Spleen (tissue), 13 donors: ENCODE measurements around the gene SLC35G2. TPM values are rescaled to one million over a fixed set of nuclear protein-coding genes. Genes with fewer than 3 reads are reported as not detected.

ENCODE experiments used
- DNase-seq: peaks from one replicate; pipeline ENCODE4 v3.0.0-alpha.2; 2020
- H3K27ac ChIP-seq, 8 donors: fragments of 200-600 bp; sonication (generic) in 7 of 8; 1 replicate in 4 of 8; 2 replicates in 4 of 8; pipeline versions ENCODE4 v1.5.0 to v1.8.0; 2016 to 2021; ENCODE audit warnings: inconsistent platforms in 4 of 8, mild to moderate bottlenecking in 4 of 8, moderate library complexity in 1 of 8
- H3K27me3 ChIP-seq, 7 donors: fragments of 200-600 bp; sonication (generic) in 6 of 7; replicated peaks in 1 of 7; 1 replicate in 4 of 7; 2 replicates in 3 of 7; pipeline versions ENCODE4 v1.5.0 to v1.8.0; 2016 to 2021; ENCODE audit warnings: inconsistent platforms in 3 of 7, mild to moderate bottlenecking in 1 of 7
- H3K36me3 ChIP-seq, 6 donors: fragments of 200-600 bp; sonication (generic) in 5 of 6; 1 replicate in 4 of 6; 2 replicates in 2 of 6; pipeline versions ENCODE4 v1.5.0 to v1.8.0; 2016 to 2021; ENCODE audit warnings: inconsistent platforms in 2 of 6
- H3K4me1 ChIP-seq, 6 donors: fragments of 200-600 bp; sonication (generic) in 5 of 6; 1 replicate in 3 of 6; 2 replicates in 3 of 6; pipeline versions ENCODE4 v1.5.0 to v1.8.0; 2016 to 2021; ENCODE audit warnings: inconsistent platforms in 3 of 6
- H3K4me3 ChIP-seq, 8 donors: fragments of 200-600 bp; sonication (generic) in 7 of 8; 1 replicate in 4 of 8; 2 replicates in 4 of 8; pipeline versions ENCODE4 v1.5.0 to v1.8.0; 2016 to 2021; ENCODE audit warnings: inconsistent platforms in 4 of 8, mild to moderate bottlenecking in 4 of 8, moderate library complexity in 2 of 8
- H3K9me3 ChIP-seq, 8 donors: fragments of 200-600 bp; sonication (generic) in 7 of 8; 1 replicate in 4 of 8; 2 replicates in 4 of 8; pipeline versions ENCODE4 v1.5.0 to v1.8.0; 2016 to 2021; ENCODE audit warnings: inconsistent platforms in 4 of 8
- POLR2A ChIP-seq, 3 donors: fragments of 450-650 bp; IDR thresholded peaks; one replicate each; pipeline ENCODE4 v1.5.1; 2017; ENCODE audit warnings: antibody characterized with exemption in 3 of 3, mild to moderate bottlenecking in 1 of 3
- POLR2AphosphoS5 ChIP-seq, 3 donors: sonication (generic); formaldehyde crosslinking; IDR thresholded peaks; one replicate each; pipeline ENCODE4 v1.5.1; 2017; ENCODE audit warnings: antibody characterized with exemption in 3 of 3
- WGBS, 5 donors: extraction: QIAGEN DNeasy Blood & Tissue Kit in 3 of 5; methylation state at CpG; one replicate each; pipeline versions ENCODE4 v1.1.5 to v1.1.7; 2013 to 2018; 5-methylcytosine and 5-hydroxymethylcytosine counted together
- intact Hi-C: fragments of 100-400 bp; cut with DNase I; formaldehyde crosslinking; loops from one replicate; pipeline ENCODE4 v1.15.0; 2023; ENCODE audit warnings: low total_unique reads
- long read RNA-seq, 2 donors: transcript quantifications; one replicate each; lab custom pipeline, GENCODE V29; 2026
- polyA plus RNA-seq, 3 donors: library from polyadenylated mRNA; stranded (reverse); fragments of 200-250 nt; gene quantifications; one replicate each; pipeline ENCODE4 v1.2.1, GENCODE V29; 2013
- total RNA-seq, 7 donors: library from RNA; depleted of rRNA in 3 of 7; stranded (reverse); fragments of >200 nt in 3 of 7; fragmentation: NEBNext Ultra II Directional in 4 of 7; extraction: Animal tissue kit (Norgen Biotek cat#: 25700) in 4 of 7; gene quantifications; one replicate each; pipeline versions ENCODE4 v1.1.0 to v1.2.1, GENCODE V29; 2016 to 2021
- TF ChIP-seq, protein P1 (sequence below), 11 experiments: fragments of 200-600 bp in 7 of 11; fragments of 450-650 bp in 4 of 11; sonication (generic) in 4 of 11; IDR thresholded peaks in 8 of 11; conservative IDR thresholded peaks in 3 of 11; 1 replicate in 7 of 11; 2 replicates in 4 of 11; pipeline versions ENCODE4 v1.4.0 to v1.8.0; 2016 to 2021; ENCODE audit warnings: antibody characterized with exemption in 11 of 11, inconsistent platforms in 4 of 11, mild to moderate bottlenecking in 1 of 11
- donor health status: healthy with polysubstance abuse.
- donor health status: DM: no; HTN: no; CAD: no; lungs with moderate emphysema.
- donor health status: DM: no; HTN: no; CAD: no.
- donor health status: Bipolar disorder and iron deficiency.
- donor health status: healthy.
- donor health status: DM: no; HTN: no; CAD: no.
- donor health status: DM: yes; HTN: yes; CAD: no.

Gene SLC35G2
- total RNA-seq (1 to 10 TPM; 2.8 to 7.7 (median 4.1) TPM), polyA plus RNA-seq (1 to 10 TPM; 1.1 to 2.1 (median 1.6) TPM)
- long read RNA-seq, donor 1, partial matches to known transcripts: 0 of 1 reads
- long read RNA-seq, donor 1, other reads (novel, unspliced or antisense): 0 of 1 reads
- long read RNA-seq, donor 2, partial matches to known transcripts: 0 of 15 reads
- long read RNA-seq, donor 2, other reads (novel, unspliced or antisense): 13 of 15 reads

DNA sequence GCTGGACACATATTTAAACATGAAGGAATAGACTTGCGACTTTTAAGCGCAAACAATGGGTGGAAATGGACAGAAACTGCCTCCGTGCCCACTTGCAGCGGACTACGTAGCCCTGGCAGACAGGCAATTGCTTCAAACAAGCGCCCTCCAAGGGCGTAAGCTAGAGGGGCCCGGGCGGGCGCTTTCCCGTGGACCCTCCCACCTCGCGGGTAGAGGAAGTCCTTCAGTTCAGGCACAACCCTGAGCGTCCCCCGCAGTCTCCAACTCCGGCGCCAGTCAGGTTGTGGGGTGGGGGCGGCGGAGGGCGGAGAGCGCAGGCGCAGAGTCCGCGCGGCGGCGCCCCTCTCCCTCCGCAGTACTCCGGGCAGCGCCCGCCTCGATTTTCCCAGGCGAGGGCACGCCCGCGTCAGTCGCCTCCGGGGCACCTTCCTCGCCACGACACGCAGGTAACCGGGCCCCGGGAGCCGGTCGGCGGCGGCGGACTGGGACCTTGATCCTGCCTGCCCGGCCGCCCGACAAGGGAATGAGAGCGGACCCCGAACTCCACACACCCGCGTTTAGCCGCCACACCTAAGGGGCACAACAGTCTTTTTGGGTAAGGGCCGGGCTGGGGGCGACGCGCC lies at the start of gene SLC35G2:
Gene SLC35G2 (plus strand): TSS at position 358 of the 623 bp plus-strand sequence. CDS start 35,335 bp downstream, outside the sequence.
- Histone ChIP-seq H3K27me3 (peaks cover 0 to 36% (median 23%) of the 10 kb centered on the region in 7 donors), H3K9me3 (peaks cover 0 to 14% (median 7%) of the 10 kb centered on the region in 8 donors), H3K36me3 (no peaks in the 10 kb centered on the region), H3K4me1 (peaks cover 3 to 28% (median 23%) of the 10 kb centered on the region in 6 donors), H3K27ac (peak within 1 kb of the TSS; percentile 51 to 82 (median 68)), H3K4me3 (peak within 1 kb of the TSS; percentile 48 to 82 (median 56))
- DNase-seq: peak; percentile 83
- WGBS, 5 donors: 0 to 3% (median 1%) methylated on average over 14 to 60 of the region's 60 CpGs
- TF ChIP-seq POLR2AphosphoS5 (IDR thresholded peaks at IDR 0.05): peak; percentile 21 to 74 (median 71)
- TF ChIP-seq, protein P1, sequence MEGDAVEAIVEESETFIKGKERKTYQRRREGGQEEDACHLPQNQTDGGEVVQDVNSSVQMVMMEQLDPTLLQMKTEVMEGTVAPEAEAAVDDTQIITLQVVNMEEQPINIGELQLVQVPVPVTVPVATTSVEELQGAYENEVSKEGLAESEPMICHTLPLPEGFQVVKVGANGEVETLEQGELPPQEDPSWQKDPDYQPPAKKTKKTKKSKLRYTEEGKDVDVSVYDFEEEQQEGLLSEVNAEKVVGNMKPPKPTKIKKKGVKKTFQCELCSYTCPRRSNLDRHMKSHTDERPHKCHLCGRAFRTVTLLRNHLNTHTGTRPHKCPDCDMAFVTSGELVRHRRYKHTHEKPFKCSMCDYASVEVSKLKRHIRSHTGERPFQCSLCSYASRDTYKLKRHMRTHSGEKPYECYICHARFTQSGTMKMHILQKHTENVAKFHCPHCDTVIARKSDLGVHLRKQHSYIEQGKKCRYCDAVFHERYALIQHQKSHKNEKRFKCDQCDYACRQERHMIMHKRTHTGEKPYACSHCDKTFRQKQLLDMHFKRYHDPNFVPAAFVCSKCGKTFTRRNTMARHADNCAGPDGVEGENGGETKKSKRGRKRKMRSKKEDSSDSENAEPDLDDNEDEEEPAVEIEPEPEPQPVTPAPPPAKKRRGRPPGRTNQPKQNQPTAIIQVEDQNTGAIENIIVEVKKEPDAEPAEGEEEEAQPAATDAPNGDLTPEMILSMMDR (IDR thresholded peaks at IDR 0.05 in 8 of 11, conservative IDR thresholded peaks at IDR 0.05 in 3 of 11): no peak
- intact Hi-C loops: no loop called here

DNA sequence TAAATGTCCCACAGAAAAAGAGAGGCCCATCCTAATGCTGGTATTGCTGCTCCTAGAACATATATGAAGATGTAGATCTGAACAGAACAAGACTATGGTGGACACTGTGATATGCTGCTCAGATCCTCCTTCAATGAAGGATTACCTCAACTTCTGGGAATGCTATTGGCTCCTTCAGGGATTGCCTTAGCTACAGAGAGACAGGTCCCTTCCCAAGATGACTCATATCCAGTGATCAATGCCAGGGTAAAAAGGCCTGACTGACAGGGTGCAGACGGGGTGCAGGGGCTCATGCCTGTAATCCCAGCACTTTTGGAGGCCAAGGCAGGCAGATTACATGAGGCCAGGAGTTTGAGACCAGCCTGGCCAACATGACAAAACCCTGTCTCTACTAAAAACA lies 46.2 kb upstream of the SLC35G2 start:
- no peaks in the 10 kb centered on the region for H3K4me1 ChIP-seq
- no peaks in the 10 kb centered on the region for H3K9me3 ChIP-seq
- H3K36me3 ChIP-seq: no peaks in the 10 kb centered on the region
- no peaks in the 10 kb centered on the region for H3K27me3 ChIP-seq
- DNase-seq: no peak
- intact Hi-C loops: no loop called here
- no peak overlapping the region for H3K4me3 ChIP-seq
- TF ChIP-seq POLR2AphosphoS5 (IDR thresholded peaks at IDR 0.05): no peak
- TF ChIP-seq, protein P1 (IDR thresholded peaks at IDR 0.05 in 8 of 11, conservative IDR thresholded peaks at IDR 0.05 in 3 of 11): no peak
- H3K27ac ChIP-seq: no peak overlapping the region
- 70 to 100% (median 89%) methylated on average over 1 of the region's 1 CpG for WGBS, 5 donors

DNA sequence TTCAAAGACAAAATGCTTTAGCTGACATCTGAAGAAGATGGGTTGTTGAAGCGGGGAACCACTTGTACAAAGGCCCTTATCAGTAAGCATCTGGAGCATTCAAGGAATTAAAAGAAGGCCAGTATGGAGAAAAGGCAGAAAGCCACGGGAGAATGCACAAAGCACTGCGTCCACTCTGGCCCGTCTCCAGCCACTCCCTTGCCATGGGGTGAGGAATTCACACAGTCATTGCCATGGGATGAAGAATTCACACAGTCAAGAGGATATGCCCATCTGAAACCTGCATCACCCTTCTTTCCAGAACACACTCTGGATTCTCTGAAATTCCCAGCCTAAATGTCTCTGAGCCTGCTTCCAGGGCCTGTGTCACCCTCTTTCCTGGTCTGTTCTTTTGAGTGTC lies 40.1 kb upstream of the SLC35G2 start:
- TF ChIP-seq POLR2AphosphoS5 (IDR thresholded peaks at IDR 0.05) (no peak), POLR2A (IDR thresholded peaks at IDR 0.05) (no peak)
- TF ChIP-seq, protein P1 (IDR thresholded peaks at IDR 0.05 in 8 of 11, conservative IDR thresholded peaks at IDR 0.05 in 3 of 11): no peak
- Histone ChIP-seq H3K9me3 (no peaks in the 10 kb centered on the region), H3K4me1 (no peaks in the 10 kb centered on the region), H3K4me3 (no peak overlapping the region), H3K27me3 (no peaks in the 10 kb centered on the region), H3K36me3 (no peaks in the 10 kb centered on the region), H3K27ac (no peak overlapping the region)
- 68 to 89% (median 86%) methylated on average over 4 of the region's 4 CpGs for WGBS, 5 donors
- DNase-seq: no peak
- intact Hi-C loops: no loop called here

DNA sequence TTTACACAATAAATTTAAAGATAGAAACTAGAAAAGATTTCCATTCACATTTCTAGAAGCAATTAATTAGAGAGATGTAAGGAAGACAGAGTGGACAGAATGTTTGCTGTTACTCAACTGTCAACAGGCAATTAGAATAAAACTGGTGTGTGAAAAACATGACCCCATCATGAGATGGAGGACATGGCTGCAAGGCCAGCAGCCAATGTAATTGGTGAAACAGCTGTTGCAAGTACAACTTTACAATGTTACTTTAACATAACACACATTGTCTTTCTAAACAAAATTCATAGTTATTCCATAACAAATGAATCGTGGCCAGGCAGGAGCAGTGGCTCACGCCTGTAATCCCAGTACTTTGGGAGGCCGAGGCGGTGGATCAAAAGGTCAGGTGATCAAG lies 38.2 kb upstream of the SLC35G2 start:
- Histone ChIP-seq H3K9me3 (no peaks in the 10 kb centered on the region), H3K4me3 (no peak overlapping the region), H3K36me3 (no peaks in the 10 kb centered on the region), H3K4me1 (no peaks in the 10 kb centered on the region), H3K27me3 (no peaks in the 10 kb centered on the region), H3K27ac (no peak overlapping the region)
- 88 to 97% (median 93%) methylated on average over 4 of the region's 4 CpGs for WGBS, 5 donors
- DNase-seq: no peak
- intact Hi-C loops: no loop called here
- no peak for TF ChIP-seq POLR2AphosphoS5 (IDR thresholded peaks at IDR 0.05)
- TF ChIP-seq POLR2A (IDR thresholded peaks at IDR 0.05): no peak
